ENCODE measurements around the gene LPAR5. TPM values are rescaled to one million over a fixed set of nuclear protein-coding genes. Genes with fewer than 3 reads are reported as not detected.

Gene LPAR5
- total RNA-seq, 1 experiment from 2014 or later: 14.8 TPM

DNA sequence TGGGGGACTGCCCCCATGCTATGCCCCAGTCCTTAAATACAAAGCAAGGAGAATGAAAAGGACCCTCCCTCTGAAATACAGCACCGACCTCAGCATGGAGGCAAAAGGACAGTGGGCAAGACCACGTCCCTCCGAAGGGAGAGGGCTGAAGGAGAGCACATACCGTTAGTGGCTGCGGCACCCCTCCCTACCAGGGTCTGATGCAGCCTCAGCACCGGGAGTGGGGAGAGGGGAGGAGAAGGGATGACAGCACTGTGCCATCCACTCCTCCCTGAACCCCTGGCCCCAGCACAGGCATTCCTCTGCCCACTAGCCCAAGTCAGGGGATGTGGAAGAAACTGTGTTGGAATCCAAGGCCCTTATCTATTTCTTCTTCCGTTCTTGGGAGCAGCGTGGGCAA, 15.1 kb upstream of the LPAR5 start:
- Histone ChIP-seq H2AFZ (no peak overlapping the region), H3K27ac (no peak overlapping the region), H3K27me3 (ENCODE audit: insufficient read depth, low read depth) (no peaks in the 10 kb centered on the region), H4K20me1 (ENCODE audit: insufficient read depth) (no peaks in the 10 kb centered on the region; the same call in 1 of the 2 replicates), H3K9me3 (ENCODE audit: insufficient read depth, low read depth) (no peaks in the 10 kb centered on the region), H3K4me3 (no peak overlapping the region), H3K4me2 (no peak overlapping the region), H3K79me2 (ENCODE audit: low read depth) (no peaks in the 10 kb centered on the region), H3F3A (ENCODE audit: insufficient read depth, low read depth) (peaks cover 12% of the 10 kb centered on the region; the same call in 1 of the 2 replicates), H3K4me1 (replicated peaks; ENCODE audit: insufficient read depth) (no peaks in the 10 kb centered on the region), H3K9me2 (ENCODE audit: insufficient read depth) (no peaks in the 10 kb centered on the region), H3K36me3 (ENCODE audit: low read depth) (peaks cover 25% of the 10 kb centered on the region; the same call in 1 of the 2 replicates)
- POLR2A ChIA-PET (ENCODE audit: unreplicated experiment): no interaction called here
- no TSS peak for BruUV-seq (replicated peaks)
- no peak for TF ChIP-seq CTCF (conservative IDR thresholded peaks at IDR 0.05)
- no peak for TF ChIP-seq EZH2 (IDR thresholded peaks at IDR 0.05; ENCODE audit: low read depth)
- intact Hi-C loops (cut with micrococcal nuclease; ENCODE audit: unreplicated experiment): no loop called here
- CTCF ChIA-PET: no interaction called here
- DNase-seq: no peak

DNA sequence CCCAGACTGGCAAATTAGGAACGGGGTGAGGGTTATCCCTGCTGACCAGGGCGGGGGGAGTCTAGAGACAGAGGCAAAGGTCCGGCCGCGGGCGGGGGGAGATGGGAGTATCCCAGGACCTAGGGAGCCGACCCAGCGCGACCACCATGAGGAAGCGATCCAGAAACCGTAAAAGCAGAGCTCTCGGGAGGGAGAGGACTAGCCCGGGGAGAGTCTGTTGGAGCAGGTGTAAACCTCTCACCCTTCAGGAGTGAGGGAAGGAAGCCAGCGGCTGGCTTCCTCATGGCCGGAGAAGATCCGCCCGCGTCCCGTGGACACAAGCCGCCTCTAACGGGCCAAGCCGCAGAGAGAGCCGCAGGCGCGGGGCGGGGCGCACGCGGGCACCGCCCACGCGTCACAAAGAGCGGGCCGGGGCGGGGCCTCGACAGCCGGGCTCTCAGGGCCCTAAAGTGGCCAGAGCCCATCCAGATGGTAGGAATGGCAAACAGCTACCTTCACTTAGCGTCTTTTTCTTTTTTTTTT, 11.4 kb upstream of the LPAR5 start, which contains the start of gene ACRBP:
Gene ACRBP (minus strand): TSS at position 350 of the 522 bp plus-strand sequence. CDS start 66 bp downstream, at position 284.
- H3K4me2 ChIP-seq: no peak within 1 kb of the TSS
- no peaks in the 10 kb centered on the region; the same call in 1 of the 2 replicates for H3K27me3 ChIP-seq (ENCODE audit: insufficient read depth, low read depth)
- H3K9me3 ChIP-seq (ENCODE audit: insufficient read depth, low read depth): peaks cover 8% of the 10 kb centered on the region; the same call in 1 of the 2 replicates
- no peak for DNase-seq
- H2AFZ ChIP-seq: no peak within 1 kb of the TSS
- intact Hi-C loops (cut with micrococcal nuclease; ENCODE audit: unreplicated experiment): no loop called here
- peaks cover 12% of the 10 kb centered on the region; the same call in 1 of the 2 replicates for H3F3A ChIP-seq (ENCODE audit: insufficient read depth, low read depth)
- POLR2A ChIA-PET (ENCODE audit: unreplicated experiment): no interaction called here
- no peaks in the 10 kb centered on the region for H3K79me2 ChIP-seq (ENCODE audit: low read depth)
- H3K27ac ChIP-seq: no peak within 1 kb of the TSS
- CTCF ChIA-PET: no interaction called here
- TF ChIP-seq CTCF (conservative IDR thresholded peaks at IDR 0.05): no peak
- no peak for TF ChIP-seq EZH2 (IDR thresholded peaks at IDR 0.05; ENCODE audit: low read depth)
- H3K9me2 ChIP-seq (ENCODE audit: insufficient read depth): no peaks in the 10 kb centered on the region
- H3K36me3 ChIP-seq (ENCODE audit: low read depth): peaks cover 17% of the 10 kb centered on the region; the same call in 1 of the 2 replicates
- no peaks in the 10 kb centered on the region for H3K4me1 ChIP-seq (replicated peaks; ENCODE audit: insufficient read depth)
- no peak within 1 kb of the TSS for H3K4me3 ChIP-seq
- no peaks in the 10 kb centered on the region for H4K20me1 ChIP-seq (ENCODE audit: insufficient read depth)
- BruUV-seq (replicated peaks): no TSS peak

DNA sequence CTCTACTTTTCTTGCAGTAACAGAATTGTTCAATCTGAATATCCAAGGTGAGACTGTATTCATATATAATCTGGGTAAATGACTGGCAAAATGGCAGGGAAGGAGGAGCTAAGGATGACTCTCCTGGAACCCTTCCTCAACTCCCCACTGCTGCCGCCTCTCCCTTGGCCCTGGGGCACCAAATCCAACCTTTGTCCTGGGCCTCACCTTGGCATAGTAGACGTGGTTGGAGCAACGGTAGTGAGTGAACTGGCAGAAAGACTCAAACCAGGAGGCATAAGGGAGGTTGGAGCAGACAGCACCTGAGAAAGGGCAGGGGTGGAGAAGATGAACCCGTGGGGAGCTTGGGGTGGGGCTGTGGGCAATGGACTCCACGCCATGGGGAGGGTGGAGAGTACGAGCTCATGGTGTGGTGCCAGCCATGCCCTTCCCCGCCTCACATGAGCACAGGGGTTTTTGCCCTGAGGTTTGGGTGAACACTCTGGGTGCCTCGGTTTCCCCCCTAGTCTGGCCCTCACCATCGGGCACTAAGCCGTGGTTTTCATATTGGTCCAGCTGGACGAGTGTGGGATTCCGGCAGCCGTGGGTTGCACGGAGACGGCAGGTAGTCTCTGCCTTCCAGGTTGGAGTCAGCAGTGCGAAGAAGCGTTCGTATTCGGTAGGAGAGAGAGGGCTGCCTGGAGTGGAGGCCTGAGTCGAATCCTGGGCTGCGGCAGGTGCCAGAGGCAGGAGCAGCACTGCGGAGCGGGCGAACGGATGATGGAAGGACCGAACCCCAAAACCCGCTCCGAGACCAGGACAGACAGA, 10.7 kb upstream of the LPAR5 start:
- H3K27ac ChIP-seq: no peak overlapping the region
- intact Hi-C loops (cut with micrococcal nuclease; ENCODE audit: unreplicated experiment): no loop called here
- H3K4me3 ChIP-seq: no peak overlapping the region
- no peaks in the 10 kb centered on the region for H3K4me1 ChIP-seq (replicated peaks; ENCODE audit: insufficient read depth)
- H3F3A ChIP-seq (ENCODE audit: insufficient read depth, low read depth): peaks cover 12% of the 10 kb centered on the region; the same call in 1 of the 2 replicates
- no peaks in the 10 kb centered on the region for H4K20me1 ChIP-seq (ENCODE audit: insufficient read depth)
- H3K9me2 ChIP-seq (ENCODE audit: insufficient read depth): no peaks in the 10 kb centered on the region
- POLR2A ChIA-PET (ENCODE audit: unreplicated experiment): no interaction called here
- no peak overlapping the region for H3K4me2 ChIP-seq
- no peaks in the 10 kb centered on the region; the same call in 1 of the 2 replicates for H3K27me3 ChIP-seq (ENCODE audit: insufficient read depth, low read depth)
- H2AFZ ChIP-seq: no peak overlapping the region
- TF ChIP-seq CTCF (conservative IDR thresholded peaks at IDR 0.05) (no peak), EZH2 (IDR thresholded peaks at IDR 0.05; ENCODE audit: low read depth) (no peak)
- peaks cover 8% of the 10 kb centered on the region; the same call in 1 of the 2 replicates for H3K9me3 ChIP-seq (ENCODE audit: insufficient read depth, low read depth)
- CTCF ChIA-PET: no interaction called here
- no peak for DNase-seq
- no peaks in the 10 kb centered on the region for H3K79me2 ChIP-seq (ENCODE audit: low read depth)
- BruUV-seq (replicated peaks): no TSS peak
- H3K36me3 ChIP-seq (ENCODE audit: low read depth): peaks cover 14% of the 10 kb centered on the region; the same call in 1 of the 2 replicates

Data from PC-9 (cell line).